Testis (tissue), 2 donors: Measurements from ENCODE around the gene WDR37.

ENCODE experiments used
- POLR2A ChIP-seq: fragments of 450-650 bp; IDR thresholded peaks from one replicate; pipeline ENCODE4 v1.6.1; 2017; ENCODE audit warnings: antibody characterized with exemption, mild to moderate bottlenecking, moderate library complexity
- TF ChIP-seq, protein P1 (sequence below), 3 experiments: fragments of 450-650 bp in 2 of 3; fragments of 200-600 bp in 1 of 3; sonication (generic) in 1 of 3; IDR thresholded peaks; one replicate each; pipeline ENCODE4 v1.5.1; 2016 to 2019; ENCODE audit warnings: antibody characterized with exemption in 3 of 3, mild to moderate bottlenecking in 2 of 3, moderate library complexity in 1 of 3

DNA sequence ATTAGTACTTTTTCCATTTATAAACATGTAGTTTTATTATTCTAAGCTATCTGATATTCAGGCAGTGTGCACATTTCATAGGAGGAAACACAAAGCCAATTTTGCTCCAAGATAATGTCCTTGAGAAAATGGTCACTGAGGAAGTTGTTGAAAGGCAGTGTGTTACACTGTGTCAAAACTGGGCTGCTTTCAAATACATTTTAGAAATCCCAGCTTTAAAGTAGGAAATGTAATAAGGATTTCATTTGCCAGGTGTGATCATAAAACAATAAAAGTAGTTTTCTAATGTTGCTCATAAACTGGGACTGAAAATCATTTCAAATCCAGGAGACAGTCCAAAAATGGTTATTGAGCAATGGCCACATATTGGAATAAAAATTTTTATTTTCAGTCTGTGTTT is 80.1 kb downstream of the WDR37 start:
- TF ChIP-seq, protein P1, sequence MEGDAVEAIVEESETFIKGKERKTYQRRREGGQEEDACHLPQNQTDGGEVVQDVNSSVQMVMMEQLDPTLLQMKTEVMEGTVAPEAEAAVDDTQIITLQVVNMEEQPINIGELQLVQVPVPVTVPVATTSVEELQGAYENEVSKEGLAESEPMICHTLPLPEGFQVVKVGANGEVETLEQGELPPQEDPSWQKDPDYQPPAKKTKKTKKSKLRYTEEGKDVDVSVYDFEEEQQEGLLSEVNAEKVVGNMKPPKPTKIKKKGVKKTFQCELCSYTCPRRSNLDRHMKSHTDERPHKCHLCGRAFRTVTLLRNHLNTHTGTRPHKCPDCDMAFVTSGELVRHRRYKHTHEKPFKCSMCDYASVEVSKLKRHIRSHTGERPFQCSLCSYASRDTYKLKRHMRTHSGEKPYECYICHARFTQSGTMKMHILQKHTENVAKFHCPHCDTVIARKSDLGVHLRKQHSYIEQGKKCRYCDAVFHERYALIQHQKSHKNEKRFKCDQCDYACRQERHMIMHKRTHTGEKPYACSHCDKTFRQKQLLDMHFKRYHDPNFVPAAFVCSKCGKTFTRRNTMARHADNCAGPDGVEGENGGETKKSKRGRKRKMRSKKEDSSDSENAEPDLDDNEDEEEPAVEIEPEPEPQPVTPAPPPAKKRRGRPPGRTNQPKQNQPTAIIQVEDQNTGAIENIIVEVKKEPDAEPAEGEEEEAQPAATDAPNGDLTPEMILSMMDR (IDR thresholded peaks at IDR 0.05): no peak
- TF ChIP-seq POLR2A: no peak
